ENCODE results near the gene TRHDE. TPM values are rescaled to one million over a fixed set of nuclear protein-coding genes. Genes with fewer than 3 reads are reported as not detected.

TRHDE gene
- total and polyA plus RNA-seq, 4 donors: 0.19 to 7.5 (median 3.5) TPM

DNA sequence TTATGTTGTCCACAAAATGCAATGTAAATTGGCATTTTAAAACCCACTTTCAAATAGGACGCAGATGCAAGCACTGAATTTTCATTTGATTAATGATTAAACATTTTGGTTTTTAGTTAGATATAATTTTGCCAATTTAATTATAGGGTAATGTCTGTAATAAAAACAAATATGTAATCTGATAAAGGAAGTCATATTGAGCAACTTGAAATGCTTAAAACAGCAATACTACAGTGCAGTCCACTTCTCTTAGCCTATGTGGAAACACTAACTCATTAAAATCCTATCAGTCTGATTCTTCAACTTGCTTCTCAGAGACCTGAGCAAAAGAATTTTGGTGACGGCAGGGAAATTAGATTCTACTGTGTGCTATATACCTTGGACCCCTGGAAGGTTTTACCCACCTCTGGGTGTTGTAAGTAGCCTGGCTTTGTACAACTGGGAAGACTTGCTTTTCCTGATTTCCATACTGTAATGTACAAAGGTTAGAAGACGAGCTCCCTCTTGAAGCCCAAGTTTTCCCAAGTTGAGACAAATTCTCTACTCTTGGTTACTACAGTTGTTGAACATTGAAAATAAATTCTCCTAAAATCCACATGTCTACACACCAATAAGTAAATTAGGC is 4.1 kb downstream of the TRHDE start:
- peaks cover 0 to 30% (median 7%) of the 10 kb centered on the region in 5 donors for H3K4me1 ChIP-seq (ENCODE audit: control insufficient read depth in 5 of 5, insufficient read depth in 5 of 5, low read length in 5 of 5)
- H3K9ac ChIP-seq (ENCODE audit: insufficient read depth in 1 of 2, low read length in 2 of 2): no peak overlapping the region
- no peak overlapping the region for H3K27ac ChIP-seq (ENCODE audit: low read depth in 1 of 2, low read length in 1 of 2)
- H3K9me3 ChIP-seq (ENCODE audit: control insufficient read depth in 4 of 4, insufficient read depth in 3 of 4, low read length in 3 of 4): peaks cover 0 to 7% (median 0%) of the 10 kb centered on the region in 4 donors
- peaks cover 4 to 25% (median 5%) of the 10 kb centered on the region in 3 donors for H3K27me3 ChIP-seq (ENCODE audit: control insufficient read depth in 3 of 3, insufficient read depth in 3 of 3, low read length in 2 of 3)
- 67 to 81% methylated on average over 3 of the region's 3 CpGs for WGBS, 2 donors
- ATAC-seq (ENCODE audit: insufficient read depth, low FRiP score) (no peak), DNase-seq (peak in 2 of 3 donors; percentile 69 to 79)
- no peaks in the 10 kb centered on the region for H3K36me3 ChIP-seq (ENCODE audit: control insufficient read depth in 4 of 4, insufficient read depth in 4 of 4, low read length in 4 of 4)
- TF ChIP-seq, protein P1, sequence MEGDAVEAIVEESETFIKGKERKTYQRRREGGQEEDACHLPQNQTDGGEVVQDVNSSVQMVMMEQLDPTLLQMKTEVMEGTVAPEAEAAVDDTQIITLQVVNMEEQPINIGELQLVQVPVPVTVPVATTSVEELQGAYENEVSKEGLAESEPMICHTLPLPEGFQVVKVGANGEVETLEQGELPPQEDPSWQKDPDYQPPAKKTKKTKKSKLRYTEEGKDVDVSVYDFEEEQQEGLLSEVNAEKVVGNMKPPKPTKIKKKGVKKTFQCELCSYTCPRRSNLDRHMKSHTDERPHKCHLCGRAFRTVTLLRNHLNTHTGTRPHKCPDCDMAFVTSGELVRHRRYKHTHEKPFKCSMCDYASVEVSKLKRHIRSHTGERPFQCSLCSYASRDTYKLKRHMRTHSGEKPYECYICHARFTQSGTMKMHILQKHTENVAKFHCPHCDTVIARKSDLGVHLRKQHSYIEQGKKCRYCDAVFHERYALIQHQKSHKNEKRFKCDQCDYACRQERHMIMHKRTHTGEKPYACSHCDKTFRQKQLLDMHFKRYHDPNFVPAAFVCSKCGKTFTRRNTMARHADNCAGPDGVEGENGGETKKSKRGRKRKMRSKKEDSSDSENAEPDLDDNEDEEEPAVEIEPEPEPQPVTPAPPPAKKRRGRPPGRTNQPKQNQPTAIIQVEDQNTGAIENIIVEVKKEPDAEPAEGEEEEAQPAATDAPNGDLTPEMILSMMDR (IDR thresholded peaks at IDR 0.05; ENCODE audit: control extremely low read depth, extremely low read depth): no peak
- H3K4me3 ChIP-seq: no peak overlapping the region

DNA sequence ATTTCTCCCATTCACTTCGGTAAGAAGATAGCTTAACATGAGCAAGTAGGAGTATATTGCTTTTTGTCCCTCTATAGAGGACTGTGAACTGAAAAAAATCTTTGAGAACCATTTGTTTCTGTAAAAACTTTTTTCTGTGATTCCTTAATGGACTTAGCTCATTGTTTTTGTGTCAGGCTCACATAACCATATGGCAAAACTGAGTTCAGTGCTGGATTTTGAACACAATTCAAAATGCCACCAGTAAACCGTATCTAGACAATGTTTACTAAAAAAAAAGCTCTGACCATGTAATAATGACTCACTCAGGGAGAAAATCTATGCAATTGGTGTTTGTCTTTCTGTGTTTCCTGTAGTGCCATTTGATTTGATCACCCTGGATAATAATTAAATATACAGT is 5.2 kb downstream of the TRHDE start:
- Histone ChIP-seq H3K4me3 (no peak overlapping the region), H3K9me3 (ENCODE audit: control insufficient read depth in 4 of 4, insufficient read depth in 3 of 4, low read length in 3 of 4) (peaks cover 0 to 5% (median 0%) of the 10 kb centered on the region in 4 donors), H3K27me3 (ENCODE audit: control insufficient read depth in 3 of 3, insufficient read depth in 3 of 3, low read length in 2 of 3) (peaks cover 4 to 19% (median 5%) of the 10 kb centered on the region in 3 donors), H3K4me1 (ENCODE audit: control insufficient read depth in 5 of 5, insufficient read depth in 5 of 5, low read length in 5 of 5) (peaks cover 0 to 26% (median 7%) of the 10 kb centered on the region in 5 donors), H3K9ac (ENCODE audit: insufficient read depth in 1 of 2, low read length in 2 of 2) (no peak overlapping the region), H3K27ac (ENCODE audit: low read depth in 1 of 2, low read length in 1 of 2) (no peak overlapping the region), H3K36me3 (ENCODE audit: control insufficient read depth in 4 of 4, insufficient read depth in 4 of 4, low read length in 4 of 4) (no peaks in the 10 kb centered on the region)
- ATAC-seq (ENCODE audit: insufficient read depth, low FRiP score) (no peak), DNase-seq (no peak)
- WGBS, 2 donors: 66 to 82% methylated on average over 2 of the region's 2 CpGs
- TF ChIP-seq, protein P1 (IDR thresholded peaks at IDR 0.05; ENCODE audit: control extremely low read depth, extremely low read depth): no peak

DNA sequence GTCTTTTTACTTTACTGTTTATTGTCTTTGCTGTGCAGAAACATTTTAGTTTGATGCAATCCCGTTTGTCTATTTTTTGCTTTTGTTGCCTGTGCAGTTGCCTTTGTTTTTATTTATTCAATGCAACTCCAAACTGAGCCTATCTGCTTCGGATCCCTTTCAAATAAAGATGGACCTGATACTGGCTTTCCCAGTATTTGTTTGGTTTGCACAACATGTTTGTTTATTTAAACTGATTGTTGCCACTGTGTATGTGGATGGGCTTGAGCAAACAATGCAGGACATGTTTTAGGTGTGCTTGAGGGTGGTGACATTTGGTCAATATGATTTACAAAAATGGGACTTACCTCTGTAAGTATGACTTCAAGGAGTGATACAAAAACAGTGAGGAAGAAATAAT is 6.7 kb downstream of the TRHDE start:
- Histone ChIP-seq H3K27me3 (ENCODE audit: control insufficient read depth in 3 of 3, insufficient read depth in 3 of 3, low read length in 2 of 3) (peaks cover 0 to 15% (median under 1%) of the 10 kb centered on the region in 3 donors), H3K4me3 (no peak overlapping the region), H3K36me3 (ENCODE audit: control insufficient read depth in 4 of 4, insufficient read depth in 4 of 4, low read length in 4 of 4) (no peaks in the 10 kb centered on the region), H3K9ac (ENCODE audit: insufficient read depth in 1 of 2, low read length in 2 of 2) (no peak overlapping the region), H3K4me1 (ENCODE audit: control insufficient read depth in 5 of 5, insufficient read depth in 5 of 5, low read length in 5 of 5) (peaks cover 0 to 15% (median 0%) of the 10 kb centered on the region in 5 donors), H3K27ac (ENCODE audit: low read depth in 1 of 2, low read length in 1 of 2) (no peak overlapping the region), H3K9me3 (ENCODE audit: control insufficient read depth in 4 of 4, insufficient read depth in 3 of 4, low read length in 3 of 4) (no peaks in the 10 kb centered on the region)
- ATAC-seq (ENCODE audit: insufficient read depth, low FRiP score) (no peak), DNase-seq (no peak)
- TF ChIP-seq, protein P1 (IDR thresholded peaks at IDR 0.05; ENCODE audit: control extremely low read depth, extremely low read depth): no peak
- 29 to 49% methylated on average over 2 of the region's 2 CpGs for WGBS, 2 donors
